Stomach (tissue), 9 donors: ENCODE measurements around the gene TLR6. TPM values are rescaled to one million over a fixed set of nuclear protein-coding genes. Genes with fewer than 3 reads are reported as not detected.

Source experiments
- DNase-seq, 2 donors: peaks; one replicate each; pipeline versions ENCODE4 v3.0.0 to v3.0.0-alpha.2; 2013 to 2019
- H3K27ac ChIP-seq, 5 donors: fragments of 200-600 bp in 4 of 5; sonication (generic) in 4 of 5; one replicate each; pipeline ENCODE4 v1.5.1; 2013 to 2019; ENCODE audit warnings: mild to moderate bottlenecking in 1 of 5, moderate library complexity in 1 of 5
- H3K27me3 ChIP-seq, 3 donors: fragments of 200-600 bp; sonication (generic); one replicate each; pipeline ENCODE4 v1.5.1; 2017 to 2019; ENCODE audit warnings: mixed run types in 1 of 3
- H3K36me3 ChIP-seq, 4 donors: fragments of 200-600 bp; sonication (generic); 1 replicate in 3 of 4; 2 replicates in 1 of 4; pipeline ENCODE4 v1.5.1; 2016 to 2019
- H3K4me1 ChIP-seq, 4 donors: fragments of 200-600 bp; sonication (generic); one replicate each; pipeline ENCODE4 v1.5.1; 2016 to 2019
- H3K4me3 ChIP-seq, 4 donors: fragments of 200-600 bp; sonication (generic) in 3 of 4; one replicate each; pipeline ENCODE4 v1.5.1; 2016 to 2019; ENCODE audit warnings: mild to moderate bottlenecking in 1 of 4
- H3K9me3 ChIP-seq, 4 donors: fragments of 200-600 bp; sonication (generic); one replicate each; pipeline ENCODE4 v1.5.1; 2016 to 2019
- CTCF ChIP-seq, 7 experiments: fragments of 450-650 bp in 4 of 7; fragments of 200-600 bp in 3 of 7; sonication (generic) in 3 of 7; IDR thresholded peaks; one replicate each; pipeline ENCODE4 v1.5.1; 2016 to 2019; ENCODE audit warnings: antibody characterized with exemption in 7 of 7, control low read depth in 2 of 7, mild to moderate bottlenecking in 1 of 7
- EP300 ChIP-seq: sonication (generic); formaldehyde crosslinking; IDR thresholded peaks from one replicate; pipeline ENCODE4 v1.6.1; 2017; ENCODE audit warnings: antibody characterized with exemption
- POLR2A ChIP-seq, 4 donors: fragments of 450-650 bp; IDR thresholded peaks; one replicate each; pipeline ENCODE4 v1.6.1; 2016; ENCODE audit warnings: antibody characterized with exemption in 4 of 4, control low read depth in 2 of 4, mild to moderate bottlenecking in 1 of 4, moderate library complexity in 1 of 4
- POLR2AphosphoS5 ChIP-seq, 3 donors: sonication (generic); formaldehyde crosslinking; IDR thresholded peaks; one replicate each; pipeline ENCODE4 v1.6.1; 2016; ENCODE audit warnings: antibody characterized with exemption in 3 of 3
- WGBS, 5 donors: extraction: QIAGEN DNeasy Blood & Tissue Kit in 3 of 5; methylation state at CpG; one replicate each; pipeline versions ENCODE4 v1.1.5 to v1.1.7; 2013 to 2018; 5-methylcytosine and 5-hydroxymethylcytosine counted together
- intact Hi-C: fragments of 100-400 bp; cut with DNase I; formaldehyde crosslinking; loops from one replicate; pipeline ENCODE4 v1.15.1; 2023; ENCODE audit warnings: low total_unique reads
- polyA plus RNA-seq, 3 donors: library from polyadenylated mRNA; stranded (reverse); fragments of 200-250 nt; gene quantifications; one replicate each; pipeline ENCODE4 v1.2.3, GENCODE V29; 2013
- total RNA-seq, 5 donors: library from RNA; depleted of rRNA; stranded (reverse); fragments of >200 nt; gene quantifications; one replicate each; pipeline versions ENCODE4 v1.1.0 to v1.2.3, GENCODE V29; 2014 to 2016
- donor health status: healthy with polysubstance abuse.
- donor health status: Bipolar disorder and iron deficiency.
- donor health status: healthy.

TLR6 gene
- total and polyA plus RNA-seq, 8 donors, result 0.19 to 29.0 (median 1.9) TPM; not detected in 2

DNA sequence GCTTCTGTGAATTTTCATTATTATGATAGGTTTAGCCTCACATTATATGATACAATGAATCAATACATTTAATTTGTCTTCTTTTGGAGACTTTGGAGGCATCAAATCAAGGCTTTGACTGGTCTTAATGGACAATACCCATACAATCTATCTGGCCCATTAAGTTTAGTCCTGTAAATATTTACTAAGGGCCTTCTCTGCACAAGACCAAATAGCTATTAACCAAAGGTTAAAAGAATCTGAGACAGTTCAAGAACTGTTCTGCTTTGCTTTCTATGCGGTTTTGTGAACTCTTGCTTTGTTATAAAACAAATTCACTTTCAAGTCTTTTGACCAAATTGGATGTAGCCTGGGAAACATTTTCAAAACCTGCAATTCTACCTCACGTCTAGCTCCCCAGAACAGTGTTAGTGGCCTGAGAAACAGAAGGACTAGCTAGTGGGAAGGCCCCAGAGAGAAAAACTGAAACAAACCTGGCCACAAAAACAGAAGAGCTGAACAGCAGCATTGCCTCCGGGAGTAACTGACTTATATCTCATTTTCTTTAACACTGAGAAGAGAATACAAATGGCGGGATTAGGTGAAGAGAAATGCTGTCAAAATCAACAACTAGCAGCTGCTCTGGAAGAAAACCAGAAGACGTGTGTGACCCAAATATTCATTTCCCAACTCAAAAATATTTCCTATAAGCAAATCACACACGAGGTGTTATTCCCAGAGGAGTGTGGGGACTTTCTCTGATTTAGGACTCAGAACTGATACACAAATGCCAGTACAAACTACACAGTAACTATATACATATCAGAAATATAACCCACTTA is 52.6 kb downstream of the TLR6 start:
- Histone ChIP-seq H3K36me3 (peaks cover 0 to 19% (median 18%) of the 10 kb centered on the region in 4 donors), H3K9me3 (no peaks in the 10 kb centered on the region), H3K27ac (peak overlapping the region in 4 of 5 donors; percentile 42 to 81 (median 72)), H3K4me1 (peaks cover 0 to 30% (median 15%) of the 10 kb centered on the region in 4 donors), H3K4me3 (peak overlapping the region; percentile 13 to 33 (median 31)), H3K27me3 (no peaks in the 10 kb centered on the region)
- intact Hi-C loops, result no loop called here
- 15 to 31% (median 24%) methylated on average over 6 of the region's 6 CpGs for WGBS, 5 donors
- DNase-seq, result peak in 1 of 2 donors; percentile 34
- TF ChIP-seq POLR2AphosphoS5 (IDR thresholded peaks at IDR 0.05), result no peak
- no peak for TF ChIP-seq POLR2A (IDR thresholded peaks at IDR 0.05)
- TF ChIP-seq EP300, result no peak
- TF ChIP-seq CTCF (IDR thresholded peaks at IDR 0.05), result no peak

- Histone ChIP-seq H3K4me1 (peaks cover 0 to 30% (median 15%) of the 10 kb centered on the region in 4 donors), H3K36me3 (peaks cover 0 to 32% (median 28%) of the 10 kb centered on the region in 4 donors), H3K27me3 (no peaks in the 10 kb centered on the region), H3K27ac (peak overlapping the region in 1 of 5 donors; percentile 72), H3K4me3 (peak overlapping the region in 2 of 4 donors; percentile 33), H3K9me3 (no peaks in the 10 kb centered on the region)
- intact Hi-C loops, result no loop called here
- no peak for DNase-seq
- 84 to 95% (median 92%) methylated on average over 15 of the region's 15 CpGs for WGBS, 5 donors
- TF ChIP-seq CTCF (IDR thresholded peaks at IDR 0.05) (no peak), POLR2A (IDR thresholded peaks at IDR 0.05) (no peak), POLR2AphosphoS5 (IDR thresholded peaks at IDR 0.05) (no peak), EP300 (no peak)
Observed at GRCh38 chr4:38802561-38803355, 53.9 kb downstream of the TLR6 start.

DNA sequence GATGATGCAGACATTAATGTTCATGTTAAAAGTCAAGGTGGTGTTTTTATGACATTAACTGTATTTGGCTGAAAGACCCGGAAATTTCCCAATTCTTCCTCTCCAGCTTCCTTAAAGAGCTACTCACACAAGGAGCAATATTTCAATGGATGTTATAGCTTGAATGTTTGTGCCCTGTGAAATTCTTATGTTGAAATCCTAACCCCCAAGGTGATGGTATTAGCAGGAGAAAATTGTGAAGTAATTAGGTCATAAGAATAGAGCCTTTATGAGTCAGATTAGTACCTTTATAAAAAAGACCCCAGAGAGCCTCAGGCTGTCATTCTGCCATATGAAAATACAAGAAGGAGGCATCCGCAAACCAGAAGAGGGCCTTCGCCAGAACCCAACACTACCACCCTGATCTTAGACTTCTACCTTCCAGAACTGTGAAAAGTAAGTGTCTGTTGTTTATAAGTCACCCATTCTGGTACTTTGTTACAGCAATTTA is 55.6 kb downstream of the TLR6 start:
- WGBS, 5 donors, result 89 to 97% (median 95%) methylated on average over 3 of the region's 3 CpGs
- H3K36me3 ChIP-seq, result peaks cover 0 to 46% (median 30%) of the 10 kb centered on the region in 4 donors
- intact Hi-C loops, result no loop called here
- H3K4me1 ChIP-seq, result peaks cover 0 to 29% (median 15%) of the 10 kb centered on the region in 4 donors
- no peaks in the 10 kb centered on the region for H3K27me3 ChIP-seq
- peak overlapping the region in 2 of 4 donors; percentile 33 for H3K4me3 ChIP-seq
- peaks cover 0 to 3% (median 0%) of the 10 kb centered on the region in 4 donors for H3K9me3 ChIP-seq
- DNase-seq, result no peak
- H3K27ac ChIP-seq, result peak overlapping the region in 1 of 5 donors; percentile 11
- TF ChIP-seq CTCF (IDR thresholded peaks at IDR 0.05), result no peak
- TF ChIP-seq POLR2AphosphoS5 (IDR thresholded peaks at IDR 0.05), result no peak
- no peak for TF ChIP-seq EP300
- no peak for TF ChIP-seq POLR2A (IDR thresholded peaks at IDR 0.05)

DNA sequence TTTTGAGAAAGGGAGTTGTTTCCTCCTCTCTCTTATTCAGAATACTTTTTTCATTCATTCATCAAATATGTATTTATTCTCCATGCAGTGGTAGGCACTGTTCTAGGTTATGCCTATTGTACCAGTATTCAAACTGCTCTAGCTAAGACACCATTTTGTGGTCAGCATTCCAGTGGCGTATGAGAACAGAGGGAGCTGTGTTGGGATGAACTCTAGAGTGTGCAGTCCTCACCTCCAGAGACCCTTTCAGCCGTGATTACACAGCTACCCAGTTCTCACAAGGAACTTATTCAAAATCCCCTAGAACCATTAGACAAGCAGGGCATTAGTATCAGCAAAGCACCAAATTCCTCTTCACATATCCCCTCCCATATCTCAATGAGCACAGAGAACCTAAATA is 56.3 kb downstream of the TLR6 start:
- no peak overlapping the region for H3K4me3 ChIP-seq
- WGBS, 5 donors, result 80 to 97% (median 86%) methylated on average over 2 of the region's 2 CpGs
- H3K4me1 ChIP-seq, result peaks cover 0 to 24% (median 13%) of the 10 kb centered on the region in 4 donors
- H3K9me3 ChIP-seq, result peaks cover 0 to 3% (median 0%) of the 10 kb centered on the region in 4 donors
- H3K36me3 ChIP-seq, result peaks cover 0 to 52% (median 33%) of the 10 kb centered on the region in 4 donors
- no peaks in the 10 kb centered on the region for H3K27me3 ChIP-seq
- intact Hi-C loops, result no loop called here
- H3K27ac ChIP-seq, result peak overlapping the region in 1 of 5 donors; percentile 11
- TF ChIP-seq EP300, result no peak
- no peak for TF ChIP-seq POLR2AphosphoS5 (IDR thresholded peaks at IDR 0.05)
- TF ChIP-seq POLR2A (IDR thresholded peaks at IDR 0.05), result no peak
- no peak for TF ChIP-seq CTCF (IDR thresholded peaks at IDR 0.05)
- DNase-seq, result no peak
